H1 (cell line): Measurements from ENCODE around the gene RPIA. TPM values are rescaled to one million over a fixed set of nuclear protein-coding genes. Genes with fewer than 3 reads are reported as not detected.

ENCODE experiments used
- CTCF ChIA-PET: fragments of 300-600 bp; sonication (Branson Sonifier 250); formaldehyde crosslinking; loops from one replicate; lab custom pipeline; 2021; ENCODE audit not compliant: partially characterized antibody; lab: Charles Lee
- POLR2A ChIA-PET: fragments of 300-600 bp; sonication (Branson Sonifier 250); formaldehyde crosslinking; loops from one replicate; lab custom pipeline; 2021; ENCODE audit warnings: inconsistent platforms; ENCODE audit not compliant: partially characterized antibody; lab: Charles Lee
- DNase-seq, 2 experiments: peaks; one replicate each; pipeline versions ENCODE4 v3.0.0 to v3.0.0-alpha.2; 2010 to 2022; ENCODE audit warnings: low spot score in 2 of 2, low read depth in 1 of 2, mixed read lengths in 1 of 2
- FAIRE-seq: peaks from 2 replicates; lab custom pipeline; 2011; peaks lifted over from hg19 to GRCh38; lab: Jason Lieb, UNC
- H2AFZ ChIP-seq: 2 replicates; pipeline ENCODE4 v1.8.1; 2012; ENCODE audit warnings: low read length, inconsistent platforms
- H2AK5ac ChIP-seq: 2 replicates; pipeline ENCODE4 v1.6.1; 2013; ENCODE audit warnings: low read depth, low read length
- H2BK120ac ChIP-seq: replicated peaks from 2 replicates; pipeline ENCODE3; 2013; ENCODE audit warnings: low read depth, low read length, inconsistent platforms
- H2BK12ac ChIP-seq: 2 replicates; pipeline ENCODE4 v1.6.1; 2013; ENCODE audit warnings: low read depth, low read length
- H2BK15ac ChIP-seq: 2 replicates; pipeline ENCODE4 v1.6.1; 2013; ENCODE audit warnings: low read length
- H2BK20ac ChIP-seq: 2 replicates; pipeline ENCODE4 v1.6.1; 2013; ENCODE audit warnings: low read length
- H2BK5ac ChIP-seq: 2 replicates; pipeline ENCODE4 v1.6.1; 2013; ENCODE audit warnings: low read depth, low read length
- H3K14ac ChIP-seq: 2 replicates; pipeline ENCODE4 v1.6.1; 2013; ENCODE audit warnings: inconsistent platforms; ENCODE audit not compliant: insufficient read length
- H3K18ac ChIP-seq: 2 replicates; pipeline ENCODE4 v1.6.1; 2013; ENCODE audit warnings: low read length; ENCODE audit errors: extremely low read depth
- H3K23ac ChIP-seq: 2 replicates; pipeline ENCODE4 v1.6.1; 2013; ENCODE audit warnings: inconsistent platforms; ENCODE audit not compliant: insufficient read length
- H3K23me2 ChIP-seq: 2 replicates; pipeline ENCODE4 v1.6.1; 2013; ENCODE audit warnings: low read depth, low read length
- H3K27ac ChIP-seq: 2 replicates; pipeline ENCODE4 v1.6.1; 2011; ENCODE audit warnings: low read depth, low read length, inconsistent platforms
- H3K27me3 ChIP-seq, 4 experiments: replicated peaks in 1 of 4; 1 replicate in 1 of 4; 2 replicates in 3 of 4; pipeline versions ENCODE4 v1.6.1 to v1.8.1; 2011 to 2013; ENCODE audit warnings: low read length in 3 of 4, mild to moderate bottlenecking in 3 of 4, inconsistent platforms in 2 of 4, mixed read lengths in 2 of 4, moderate library complexity in 1 of 4; ENCODE audit not compliant: control insufficient read depth in 3 of 4, insufficient read depth in 3 of 4; ENCODE audit errors: extremely low read depth in 1 of 4
- H3K36me3 ChIP-seq, 4 experiments: 2 replicates each; pipeline versions ENCODE4 v1.6.1 to v1.8.1; 2011 to 2013; ENCODE audit warnings: mild to moderate bottlenecking in 4 of 4, low read length in 3 of 4, moderate library complexity in 2 of 4, control low read depth in 1 of 4, inconsistent platforms in 1 of 4; ENCODE audit not compliant: insufficient read depth in 4 of 4, control insufficient read depth in 2 of 4
- H3K4ac ChIP-seq: replicated peaks from 2 replicates; pipeline ENCODE3; 2013; ENCODE audit warnings: low read length, low read depth, mixed read lengths, inconsistent platforms; ENCODE audit not compliant: insufficient read length
- H3K4me1 ChIP-seq, 4 experiments: replicated peaks in 1 of 4; 1 replicate in 1 of 4; 2 replicates in 3 of 4; pipeline versions ENCODE4 v1.6.1 to v1.8.1; 2011 to 2013; ENCODE audit warnings: low read length in 3 of 4, inconsistent platforms in 2 of 4, mixed read lengths in 1 of 4; ENCODE audit not compliant: insufficient read depth in 4 of 4, control insufficient read depth in 3 of 4
- H3K4me2 ChIP-seq, 2 experiments: 2 replicates each; pipeline versions ENCODE4 v1.6.1 to v1.8.1; 2011 to 2013; ENCODE audit warnings: low read depth in 2 of 2, low read length in 2 of 2, control low read depth in 1 of 2, inconsistent platforms in 1 of 2, mild to moderate bottlenecking in 1 of 2; ENCODE audit not compliant: insufficient read depth in 1 of 2
- H3K4me3 ChIP-seq, 4 experiments: fragments of 200-600, 300-600 bp in 1 of 4; sonication (generic), shearing (Covaris generic), sonication (Bioruptor Twin) in 1 of 4; 2 replicates each; pipeline versions ENCODE4 v1.5.1 to v1.8.1; 2011 to 2016; ENCODE audit warnings: low read length in 4 of 4, low read depth in 3 of 4, control low read depth in 2 of 4, inconsistent platforms in 2 of 4, mild to moderate bottlenecking in 2 of 4, mixed read lengths in 1 of 4, moderate library complexity in 1 of 4; ENCODE audit not compliant: insufficient read depth in 2 of 4; ENCODE audit errors: extremely low read depth in 1 of 4
- H3K56ac ChIP-seq: replicated peaks from 2 replicates; pipeline ENCODE3; 2013; ENCODE audit warnings: low read depth, mild to moderate bottlenecking, mixed read lengths, low read length, inconsistent platforms; ENCODE audit not compliant: insufficient read length
- H3K79me1 ChIP-seq: 2 replicates; pipeline ENCODE4 v1.6.1; 2013; ENCODE audit warnings: low read depth, low read length, control low read depth
- H3K79me2 ChIP-seq, 2 experiments: 2 replicates each; pipeline versions ENCODE4 v1.6.1 to v1.8.1; 2012 to 2013; ENCODE audit warnings: low read length in 2 of 2, mild to moderate bottlenecking in 2 of 2, inconsistent platforms in 1 of 2; ENCODE audit not compliant: insufficient read depth in 2 of 2, control insufficient read depth in 1 of 2
- H3K9ac ChIP-seq, 4 experiments: replicated peaks in 1 of 4; 1 replicate in 1 of 4; 2 replicates in 3 of 4; pipeline versions ENCODE4 v1.6.1 to v1.8.1; 2011 to 2013; ENCODE audit warnings: low read depth in 3 of 4, low read length in 3 of 4, control low read depth in 2 of 4, mild to moderate bottlenecking in 2 of 4, moderate library complexity in 2 of 4, inconsistent platforms in 1 of 4; ENCODE audit errors: extremely low read depth in 1 of 4
- H3K9me3 ChIP-seq, 2 experiments: 2 replicates each; pipeline versions ENCODE4 v1.6.1 to v1.8.1; 2012 to 2013; ENCODE audit warnings: mild to moderate bottlenecking in 2 of 2, moderate library complexity in 2 of 2, control low read depth in 1 of 2, inconsistent platforms in 1 of 2, low read depth in 1 of 2, low read length in 1 of 2, mixed read lengths in 1 of 2; ENCODE audit not compliant: insufficient read depth in 2 of 2
- H4K20me1 ChIP-seq, 2 experiments: replicated peaks in 1 of 2; 2 replicates each; pipeline versions ENCODE3 to v1.8.1; 2011 to 2013; ENCODE audit warnings: inconsistent platforms in 2 of 2, low read length in 2 of 2, mild to moderate bottlenecking in 1 of 2; ENCODE audit not compliant: insufficient read depth in 2 of 2, control insufficient read depth in 1 of 2
- H4K5ac ChIP-seq: 2 replicates; pipeline ENCODE4 v1.6.1; 2013; ENCODE audit warnings: low read length, low read depth, mixed read lengths, inconsistent platforms; ENCODE audit not compliant: insufficient read length
- H4K8ac ChIP-seq: 2 replicates; pipeline ENCODE4 v1.8.0; 2013; ENCODE audit warnings: mild to moderate bottlenecking, moderate library complexity, low read length, inconsistent platforms; ENCODE audit not compliant: insufficient read depth; ENCODE audit errors: extremely low read depth
- H4K91ac ChIP-seq: replicated peaks from 2 replicates; pipeline ENCODE3; 2013; ENCODE audit warnings: low read length, mixed read lengths, inconsistent platforms; ENCODE audit not compliant: insufficient read length
- BACH1 ChIP-seq: IDR thresholded peaks from 2 replicates; pipeline ENCODE4 v1.6.1; 2012; ENCODE audit warnings: low read length, improper control_type of control experiment
- GTF2F1 ChIP-seq: IDR thresholded peaks from 2 replicates; pipeline ENCODE4 v1.6.1; 2012; ENCODE audit warnings: low read depth, low read length, improper control_type of control experiment, borderline replicate concordance
- HDAC6 ChIP-seq: IDR thresholded peaks from one replicate; pipeline ENCODE4 v1.7.1; 2012; ENCODE audit warnings: low read depth, mild to moderate bottlenecking, inconsistent platforms, low read length, moderate library complexity
- JUN ChIP-seq: IDR thresholded peaks from 2 replicates; pipeline ENCODE4 v1.6.1; 2011; ENCODE audit warnings: low read depth, mild to moderate bottlenecking, improper control_type of control experiment, low read length
- PHF8 ChIP-seq: fragments of 200-600 bp; sonication (generic); conservative IDR thresholded peaks from 2 replicates; pipeline ENCODE4 v1.7.1; 2012; ENCODE audit warnings: low read depth, mild to moderate bottlenecking, inconsistent platforms, low read length, moderate library complexity
- POU5F1 ChIP-seq: IDR thresholded peaks from 2 replicates; pipeline ENCODE4 v1.6.1; 2011; ENCODE audit warnings: low read depth, mild to moderate bottlenecking, low read length, moderate library complexity
- RAD21 ChIP-seq, 2 experiments: IDR thresholded peaks in 1 of 2; conservative IDR thresholded peaks in 1 of 2; 2 replicates each; pipeline ENCODE4 v1.6.1; 2011; ENCODE audit warnings: low read depth in 2 of 2, low read length in 2 of 2, improper control_type of control experiment in 1 of 2, inconsistent platforms in 1 of 2, mild to moderate bottlenecking in 1 of 2, moderate library complexity in 1 of 2
- SIN3A ChIP-seq, 2 experiments: IDR thresholded peaks in 1 of 2; conservative IDR thresholded peaks in 1 of 2; 2 replicates each; pipeline ENCODE4 v1.6.1; 2011 to 2012; ENCODE audit warnings: low read length in 2 of 2, improper control_type of control experiment in 1 of 2, low read depth in 1 of 2, mild to moderate bottlenecking in 1 of 2
- SIX5 ChIP-seq: IDR thresholded peaks from 2 replicates; pipeline ENCODE4 v1.6.1; 2011; ENCODE audit warnings: mild to moderate bottlenecking, low read depth, low read length
- SP4 ChIP-seq: IDR thresholded peaks from 2 replicates; pipeline ENCODE4 v1.6.1; 2012; ENCODE audit warnings: low read length, inconsistent platforms
- TCF12 ChIP-seq: IDR thresholded peaks from 2 replicates; pipeline ENCODE4 v1.6.1; 2011; ENCODE audit warnings: low read depth, mild to moderate bottlenecking, low read length
- WGBS, 2 experiments: shearing (Covaris generic) in 1 of 2; methylation state at CpG; one replicate each; pipeline versions ENCODE4 v1.1.6 to v1.1.7; 2013 to 2015; ENCODE audit warnings: low lambda C conversion rate in 2 of 2, mixed read lengths in 2 of 2, inconsistent platforms in 1 of 2, low coverage in 1 of 2, missing lambda C conversion rate in 1 of 2; ENCODE audit not compliant: insufficient replicate concordance in 2 of 2, insufficient coverage in 1 of 2, insufficient read length in 1 of 2; ENCODE audit errors: extremely low coverage in 1 of 2, missing lambda C conversion rate in 1 of 2; 5-methylcytosine and 5-hydroxymethylcytosine counted together
- polyA plus RNA-seq, 7 experiments: library from polyadenylated mRNA; depleted of rRNA in 3 of 7; stranded (reverse) in 5 of 7; unstranded in 2 of 7; fragments of >200 nt in 5 of 7; fragments of 200-250 nt in 2 of 7; gene quantifications; 1 replicate in 5 of 7; 2 replicates in 1 of 7; 4 replicates in 1 of 7; pipeline versions ENCODE4 v1.2.1 to v1.2.3, GENCODE V29; 2011 to 2013; ENCODE audit warnings: missing spikeins in 2 of 7, mixed read lengths in 2 of 7
- total RNA-seq: library from RNA; stranded (reverse); fragmentation: NEBNext Ultra II Directional; extraction: Animal tissue kit (Norgen Biotek cat#: 25700); gene quantifications from 2 replicates; pipeline ENCODE4 v1.2.1, GENCODE V29; 2021

The RPIA gene
- total and polyA plus RNA-seq, 2 of the 8 experiments (the other 6 are each of a cell fraction or from before 2014, with no cell fraction given): 13.1 to 24.0 TPM

- Histone ChIP-seq H3K9me3 (0 out of 4 replicates have a peak, but pooled peaks cover 0 to 1% of the 10 kb centered on the region in 2 experiments), H2BK20ac (no peak overlapping the region), H2BK15ac (no peak overlapping the region), H3K23me2 (no peaks in the 10 kb centered on the region), H3K4ac (no peak overlapping the region), H3K79me1 (no peaks in the 10 kb centered on the region), H3K14ac (no peak overlapping the region), H3K27me3 (no peaks in the 10 kb centered on the region), H2BK5ac (no peak overlapping the region), H3K56ac (no peak overlapping the region), H3K27ac (no peak overlapping the region), H4K8ac (no peak overlapping the region), H4K91ac (no peak overlapping the region), H3K4me1 (peaks cover 0 to 7% (median 1%) of the 10 kb centered on the region in 4 experiments; a peak in 2 of 7 replicates), H2AK5ac (no peak overlapping the region), H3K36me3 (peaks cover 0 to 4% (median 0%) of the 10 kb centered on the region in 4 experiments; a peak in 3 of 8 replicates), H3K4me3 (no peak overlapping the region), H3K18ac (no peak overlapping the region), H3K4me2 (no peak overlapping the region), H2BK12ac (no peak overlapping the region), H4K5ac (no peak overlapping the region), H3K79me2 (no peaks in the 10 kb centered on the region), H2AFZ (no peak overlapping the region), H3K9ac (no peak overlapping the region), H4K20me1 (no peaks in the 10 kb centered on the region), H2BK120ac (no peak overlapping the region), H3K23ac (no peak overlapping the region)
- DNase-seq (no peak), FAIRE-seq (no peak)
- CTCF ChIA-PET: no interaction called here
- POLR2A ChIA-PET: no interaction called here
- 86% methylated on average over 3 of the region's 3 CpGs; no CpG with 5 or more reads in 1 of the 2 experiments for WGBS, 2 experiments
- no peak for TF ChIP-seq SIN3A (conservative IDR thresholded peaks at IDR 0.05 in 1 of 2, IDR thresholded peaks at IDR 0.05 in 1 of 2; ENCODE audit: low read depth in 1 of 2, low read length in 2 of 2)
- no peak for TF ChIP-seq SIX5
- no peak for TF ChIP-seq HDAC6
- TF ChIP-seq JUN: no peak
- no peak for TF ChIP-seq SP4
- no peak for TF ChIP-seq TCF12
- no peak for TF ChIP-seq POU5F1
- no peak for TF ChIP-seq RAD21 (IDR thresholded peaks at IDR 0.05 in 1 of 2, conservative IDR thresholded peaks at IDR 0.05 in 1 of 2; ENCODE audit: low read depth in 2 of 2, low read length in 2 of 2)
- no peak for TF ChIP-seq PHF8
- no peak for TF ChIP-seq BACH1
- no peak for TF ChIP-seq GTF2F1
These were observed 60.3 kb downstream of the RPIA start for GRCh38 chr2:88751768-88752167.
